ENCODE results near the gene CISH. TPM values are rescaled to one million over a fixed set of nuclear protein-coding genes. Genes with fewer than 3 reads are reported as not detected.

Gene CISH
- total and polyA plus RNA-seq, 9 of the 15 experiments (the other 6 are each of a cell fraction or from before 2014, with no cell fraction given): 1.7 to 47.7 (median 18.3) TPM

GRCh38 chr3:50587806-50588758 lies 23.5 kb downstream of the CISH start (continued):
- no peak for TF ChIP-seq MLLT1 (IDR thresholded peaks at IDR 0.05)
- no peak for TF ChIP-seq RNF2 (IDR thresholded peaks at IDR 0.05)
- TF ChIP-seq XRCC4 (IDR thresholded peaks at IDR 0.05; ENCODE audit: extremely low read depth, insufficient read depth, insufficient read length): no peak
- TF ChIP-seq CHD4 (IDR thresholded peaks at IDR 0.05; ENCODE audit: insufficient read depth, insufficient replicate concordance, low read depth, low read length, poor library complexity, severe bottlenecking): no peak
- no peak for TF ChIP-seq PCBP1 (IDR thresholded peaks at IDR 0.05; ENCODE audit: low read depth, low read length, poor library complexity, severe bottlenecking)
- no peak for TF ChIP-seq ZNF518B (CRISPR knock-in tag; IDR thresholded peaks at IDR 0.05)
- TF ChIP-seq ZNF785 (CRISPR knock-in tag; IDR thresholded peaks at IDR 0.05): no peak
- no peak for TF ChIP-seq HNRNPL (IDR thresholded peaks at IDR 0.05; ENCODE audit: low read depth, low read length)
- TF ChIP-seq ZNF324 (CRISPR knock-in tag; IDR thresholded peaks at IDR 0.05): no peak
- TF ChIP-seq ARID3A (IDR thresholded peaks at IDR 0.05; ENCODE audit: borderline replicate concordance, low read depth, low read length): no peak
- TF ChIP-seq ZNF197 (CRISPR knock-in tag; IDR thresholded peaks at IDR 0.05; ENCODE audit: low read depth): no peak
- TF ChIP-seq ATF1 (CRISPR knock-in tag; IDR thresholded peaks at IDR 0.05): no peak
- no peak for TF ChIP-seq ATF1 (tag; IDR thresholded peaks at IDR 0.05)
- TF ChIP-seq POLR2G (IDR thresholded peaks at IDR 0.05; ENCODE audit: low read depth, low read length): peak; percentile 48; the same call in 1 of the 2 replicates
- TF ChIP-seq RBFOX2 (IDR thresholded peaks at IDR 0.05; ENCODE audit: low read depth, low read length): peak; percentile 19; the same call in 1 of the 2 replicates

Data from K562 (cell line).